Neuron (in vitro differentiated cells): Measurements from ENCODE around the gene SOHLH2.

ENCODE experiments used
- H2AFZ ChIP-seq: one replicate; pipeline ENCODE4 v1.6.1; 2013; ENCODE audit warnings: low read depth, mild to moderate bottlenecking, inconsistent platforms, low read length, moderate library complexity
- H3K27me3 ChIP-seq: one replicate; pipeline ENCODE4 v1.6.1; 2013; ENCODE audit warnings: low read length; ENCODE audit not compliant: insufficient read depth
- H3K36me3 ChIP-seq: one replicate; pipeline ENCODE4 v1.6.1; 2013; ENCODE audit warnings: low read length; ENCODE audit not compliant: insufficient read depth
- H3K4me1 ChIP-seq: one replicate; pipeline ENCODE4 v1.6.1; 2013; ENCODE audit warnings: low read length; ENCODE audit not compliant: insufficient read depth
- H3K4me3 ChIP-seq: 2 replicates; pipeline ENCODE4 v1.5.1; 2013; ENCODE audit warnings: mild to moderate bottlenecking, low read length, moderate library complexity
- H3K9me3 ChIP-seq: one replicate; pipeline ENCODE4 v1.6.1; 2013; ENCODE audit warnings: low read length

Gene SOHLH2

DNA sequence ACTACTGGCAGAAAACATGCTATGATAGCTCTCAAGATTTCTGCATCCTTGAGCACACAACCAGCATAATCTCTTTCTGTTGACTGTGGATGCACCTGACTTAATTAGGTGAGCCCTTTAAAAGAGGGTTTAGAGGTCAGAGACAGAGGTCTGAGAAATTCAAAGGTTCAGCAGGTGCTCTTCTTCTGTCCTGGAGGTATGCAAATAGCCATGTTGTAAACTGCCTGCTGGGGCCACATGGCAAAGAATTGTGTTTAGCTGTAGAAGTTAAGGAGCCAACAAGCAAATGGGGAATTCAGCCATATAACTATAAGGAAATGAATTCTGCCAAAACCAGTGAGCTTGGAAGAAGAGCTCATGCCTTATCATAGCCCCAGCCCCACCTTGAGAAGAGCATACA, 71.6 kb downstream of the SOHLH2 start:
- H3K9me3 ChIP-seq = no peaks in the 10 kb centered on the region
- H2AFZ ChIP-seq = no peak overlapping the region
- no peaks in the 10 kb centered on the region for H3K27me3 ChIP-seq
- H3K4me1 ChIP-seq = no peaks in the 10 kb centered on the region
- H3K4me3 ChIP-seq = no peak overlapping the region
- no peaks in the 10 kb centered on the region for H3K36me3 ChIP-seq

DNA sequence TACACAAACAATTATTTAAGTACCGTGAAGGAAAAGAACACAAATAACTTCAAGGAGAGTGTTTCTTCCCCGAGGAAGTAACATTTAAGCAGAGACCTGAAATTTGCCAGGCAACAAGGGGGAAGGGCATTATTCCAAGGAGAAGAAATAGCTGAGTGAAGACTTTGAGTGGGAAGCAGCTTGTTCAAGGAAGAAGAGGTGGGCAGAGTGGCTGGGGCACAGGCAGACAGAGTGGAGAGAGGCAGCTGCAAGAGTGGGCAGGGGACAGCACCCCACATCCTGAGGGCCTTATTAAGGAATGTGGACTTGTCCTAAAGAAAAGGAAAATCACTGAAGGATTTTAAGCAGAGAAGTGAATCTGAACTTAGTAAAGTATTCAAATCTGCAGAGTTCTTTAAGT, 78.5 kb downstream of the SOHLH2 start:
- Histone ChIP-seq H3K9me3 (no peaks in the 10 kb centered on the region), H3K4me3 (no peak overlapping the region), H3K27me3 (peaks cover 4% of the 10 kb centered on the region)

DNA sequence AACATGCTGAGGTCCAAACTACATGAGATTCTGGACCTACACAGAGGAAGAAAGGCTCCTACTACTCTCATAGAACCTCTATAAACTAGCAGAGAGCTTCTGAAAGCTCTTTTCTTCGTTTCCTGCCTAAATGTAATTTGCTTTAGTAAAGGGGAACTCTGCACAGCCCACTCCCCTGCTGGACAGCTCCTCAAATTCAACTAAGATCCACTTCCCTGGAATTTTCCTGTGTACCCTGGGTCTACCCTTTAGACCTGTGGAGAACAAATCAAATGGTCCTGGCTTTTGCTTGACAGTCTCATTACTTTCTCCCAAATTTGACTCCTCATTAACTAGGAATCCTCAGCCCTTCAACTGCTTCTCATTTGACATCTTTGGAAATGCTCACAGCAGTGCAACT, 79.7 kb downstream of the SOHLH2 start:
- H3K4me3 ChIP-seq = no peak overlapping the region
- no peak overlapping the region for H2AFZ ChIP-seq
- H3K4me1 ChIP-seq = peaks cover 6% of the 10 kb centered on the region
- H3K9me3 ChIP-seq = no peaks in the 10 kb centered on the region
- H3K27me3 ChIP-seq = peaks cover 4% of the 10 kb centered on the region
- H3K36me3 ChIP-seq = no peaks in the 10 kb centered on the region

More for the DNA sequence above, 78.5 kb downstream of the SOHLH2 start:
- Histone ChIP-seq H3K36me3 (no peaks in the 10 kb centered on the region), H3K4me1 (no peaks in the 10 kb centered on the region), H2AFZ (no peak overlapping the region)

DNA sequence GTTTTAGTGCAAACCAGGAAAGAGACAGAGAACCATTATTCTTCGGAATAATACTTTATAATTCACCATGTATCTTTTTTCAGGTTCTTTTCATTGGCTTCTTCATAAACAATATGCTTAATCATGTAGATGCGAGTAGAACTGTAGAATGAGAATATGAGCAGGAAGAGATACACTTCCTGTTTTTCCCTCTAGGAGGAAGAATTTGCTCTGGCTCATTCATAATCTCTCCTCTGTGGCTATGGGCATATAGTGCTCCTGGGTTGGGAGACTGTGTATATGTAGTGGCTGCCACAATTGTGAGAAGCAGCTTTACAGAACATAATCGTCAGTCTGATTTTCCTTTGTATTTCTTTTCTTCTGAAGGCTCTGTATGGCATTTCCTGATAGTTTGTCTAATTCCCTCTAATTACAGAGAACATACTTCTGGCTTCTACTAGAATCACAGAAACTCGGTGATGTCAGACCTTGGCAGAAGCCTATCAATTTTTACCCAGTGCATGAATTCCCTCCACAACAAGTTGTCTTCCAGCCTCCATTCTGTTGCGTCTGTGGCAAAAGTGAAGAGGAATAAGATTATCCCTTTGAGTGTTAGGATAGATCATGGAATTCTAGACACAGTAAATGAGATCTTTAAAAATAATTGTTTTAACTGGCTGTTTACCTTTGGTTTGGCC, 80.3 kb downstream of the SOHLH2 start:
- Histone ChIP-seq H3K4me1 (peaks cover 11% of the 10 kb centered on the region), H3K27me3 (peaks cover 4% of the 10 kb centered on the region), H3K9me3 (no peaks in the 10 kb centered on the region), H3K4me3 (no peak overlapping the region), H2AFZ (no peak overlapping the region), H3K36me3 (no peaks in the 10 kb centered on the region)

DNA sequence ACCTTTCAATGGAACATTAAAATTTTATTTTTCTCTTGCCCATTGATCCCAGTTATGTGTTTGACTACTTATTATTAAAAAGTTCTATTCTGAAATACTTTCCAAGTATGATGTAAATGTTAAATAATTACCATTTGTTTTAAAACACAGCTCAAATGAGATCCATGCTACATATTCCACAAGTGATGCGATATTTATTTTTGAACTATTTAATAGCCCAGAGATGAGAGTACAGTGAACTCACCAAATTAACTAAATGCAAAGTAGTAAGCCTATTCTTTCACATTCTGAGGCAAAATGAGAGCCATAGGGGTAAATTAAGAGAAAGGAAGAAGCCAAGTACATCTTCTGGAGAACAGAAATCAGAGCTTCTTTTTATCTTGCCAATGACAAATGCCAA, 82.0 kb downstream of the SOHLH2 start:
- no peak overlapping the region for H2AFZ ChIP-seq
- H3K9me3 ChIP-seq = no peaks in the 10 kb centered on the region
- H3K4me1 ChIP-seq = peaks cover 13% of the 10 kb centered on the region
- peaks cover 4% of the 10 kb centered on the region for H3K27me3 ChIP-seq
- H3K36me3 ChIP-seq = no peaks in the 10 kb centered on the region
- H3K4me3 ChIP-seq = no peak overlapping the region

DNA sequence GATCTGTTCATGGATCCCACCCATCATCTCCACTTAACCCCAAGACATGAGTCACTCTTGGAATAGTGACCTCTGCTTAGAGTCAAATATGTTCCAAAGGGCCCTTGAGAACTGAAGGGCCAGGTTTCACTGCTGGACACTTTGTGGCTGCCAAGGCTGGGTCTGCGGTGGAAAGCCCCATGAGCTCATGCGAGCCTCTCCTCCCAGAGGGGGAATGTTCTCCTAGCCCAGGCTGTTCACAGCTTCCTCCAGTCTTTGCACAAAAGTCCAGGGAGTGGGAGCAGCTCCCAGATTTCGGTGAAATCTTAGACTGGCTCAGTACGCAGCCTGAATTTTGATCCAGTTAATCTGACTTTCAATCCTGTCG, 82.4 kb downstream of the SOHLH2 start:
- peak overlapping the region; percentile 77 for H3K4me3 ChIP-seq
- H3K9me3 ChIP-seq = no peaks in the 10 kb centered on the region
- peak overlapping the region; percentile 67 for H2AFZ ChIP-seq
- H3K4me1 ChIP-seq = peaks cover 13% of the 10 kb centered on the region
- no peaks in the 10 kb centered on the region for H3K36me3 ChIP-seq
- H3K27me3 ChIP-seq = peaks cover 4% of the 10 kb centered on the region

DNA sequence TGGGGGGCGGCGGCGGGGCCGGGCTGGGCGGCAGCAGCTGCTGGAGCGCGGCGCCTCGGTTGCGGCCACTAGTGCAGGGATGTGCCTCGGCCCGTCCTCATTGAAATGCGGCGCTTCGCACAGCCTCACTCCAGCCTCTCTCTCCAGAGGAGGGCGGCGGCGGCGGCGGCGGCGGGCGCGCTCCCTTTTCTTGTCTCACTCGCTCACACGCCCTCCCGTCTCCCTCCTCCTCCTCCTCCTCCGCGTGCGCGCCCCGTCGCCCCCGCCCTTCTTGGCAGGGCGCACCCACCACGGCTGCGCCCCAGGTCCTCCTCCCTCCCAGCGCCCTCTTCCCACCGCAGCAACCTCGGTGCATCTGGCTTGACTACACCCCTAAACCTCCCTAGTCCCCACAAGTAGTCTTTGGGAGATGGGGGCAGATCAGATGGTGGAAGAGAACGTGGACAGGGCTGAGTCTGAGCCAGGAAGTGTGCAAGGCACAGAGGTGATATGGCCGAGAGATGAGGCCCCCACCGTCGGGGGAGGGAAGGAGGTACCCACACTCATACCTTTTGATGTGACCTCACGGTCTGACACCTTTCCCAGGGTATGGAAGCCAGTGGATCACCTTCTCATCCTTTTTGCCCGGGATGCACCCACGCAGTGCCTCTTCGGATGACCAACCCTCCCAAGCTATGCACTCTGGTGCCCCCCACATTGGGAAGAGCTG, 83.0 kb downstream of the SOHLH2 start, which contains the start of gene DCLK1:
Gene DCLK1, minus strand, starts transcription at position 161 of the 709 bp plus-strand sequence.
- Histone ChIP-seq H3K4me3 (peak within 1 kb of the TSS; percentile 77), H3K27me3 (peaks cover 4% of the 10 kb centered on the region), H3K36me3 (no peaks in the 10 kb centered on the region), H3K4me1 (peaks cover 13% of the 10 kb centered on the region), H2AFZ (peak within 1 kb of the TSS; percentile 67), H3K9me3 (no peaks in the 10 kb centered on the region)

DNA sequence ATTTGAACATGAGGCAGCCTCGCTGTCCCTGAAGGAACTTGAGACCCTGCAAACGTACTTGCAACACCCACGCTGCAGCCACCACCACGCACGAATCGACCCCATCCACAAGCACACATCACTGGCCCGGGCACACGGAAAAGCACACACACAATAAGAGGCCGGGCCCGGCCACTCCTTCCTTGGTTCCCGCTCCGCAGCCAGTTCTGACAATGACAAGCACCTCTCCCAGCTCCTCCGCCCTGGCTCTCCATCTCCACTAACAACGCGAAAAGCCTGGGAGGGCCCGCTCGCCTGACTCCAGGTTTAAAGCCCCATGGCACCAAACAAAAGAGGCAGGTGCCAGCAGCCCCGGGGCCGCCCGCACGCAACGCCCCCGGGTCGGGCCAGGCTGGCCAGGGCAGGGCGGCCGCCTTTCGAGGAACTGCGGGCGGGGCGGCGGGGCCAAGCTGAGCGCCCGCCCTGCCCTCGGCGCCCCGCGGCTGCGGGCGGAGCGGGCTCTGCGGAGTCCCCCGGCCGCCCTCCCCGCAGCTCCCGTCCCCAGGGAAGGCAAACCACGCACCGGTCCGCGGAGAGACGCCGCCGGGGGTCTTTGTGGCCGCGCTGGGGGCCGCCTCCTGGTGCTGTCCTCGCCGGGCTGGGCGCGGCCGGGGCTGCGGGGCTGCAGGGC, 83.7 kb downstream of the SOHLH2 start:
- Histone ChIP-seq H3K27me3 (peaks cover 4% of the 10 kb centered on the region), H3K4me3 (peak overlapping the region; percentile 77), H2AFZ (peak overlapping the region; percentile 67), H3K4me1 (peaks cover 13% of the 10 kb centered on the region), H3K9me3 (peaks cover 3% of the 10 kb centered on the region), H3K36me3 (peaks cover 5% of the 10 kb centered on the region)

DNA sequence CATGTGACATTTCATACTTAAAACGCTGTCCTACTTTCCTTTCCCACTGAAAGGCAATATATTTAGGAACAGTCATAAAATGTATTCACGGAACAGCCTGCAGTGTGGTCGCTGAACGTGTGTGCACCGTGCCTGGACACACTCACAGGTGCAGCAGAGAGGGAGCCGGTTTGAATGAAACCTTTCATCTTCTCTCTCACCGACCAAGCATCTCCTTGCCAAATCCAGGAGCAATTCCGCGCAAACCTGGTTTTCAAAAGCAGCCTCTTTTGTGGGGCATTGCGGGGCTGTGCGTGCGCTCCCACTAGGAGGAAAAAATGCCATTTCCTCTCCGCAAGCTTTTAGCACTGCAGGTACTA, 84.2 kb downstream of the SOHLH2 start:
- Histone ChIP-seq H3K27me3 (peaks cover 4% of the 10 kb centered on the region), H3K9me3 (peaks cover 5% of the 10 kb centered on the region)

DNA sequence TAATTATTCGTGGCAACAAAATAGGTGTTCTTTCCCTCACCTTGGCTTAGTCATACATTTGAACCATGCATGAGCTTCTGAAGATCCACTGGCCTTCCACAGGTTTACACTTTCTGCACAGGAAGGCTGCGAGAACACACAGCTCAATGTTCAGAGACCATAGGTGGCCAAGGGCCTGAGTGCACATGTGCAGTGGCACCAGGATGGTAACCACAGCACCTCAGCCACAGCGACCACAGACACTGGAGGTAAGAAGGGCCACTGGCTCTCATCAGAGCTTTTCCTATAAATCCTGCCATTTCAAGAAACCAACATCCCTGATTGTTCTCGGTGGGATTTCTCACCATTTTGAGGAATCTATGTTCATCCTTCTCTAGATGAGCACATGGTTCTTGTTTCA, 84.8 kb downstream of the SOHLH2 start:
- Histone ChIP-seq H2AFZ (no peak overlapping the region), H3K36me3 (peaks cover 15% of the 10 kb centered on the region), H3K9me3 (peaks cover 5% of the 10 kb centered on the region), H3K4me1 (peaks cover 13% of the 10 kb centered on the region), H3K27me3 (no peaks in the 10 kb centered on the region), H3K4me3 (peak overlapping the region; percentile 77)

More for the DNA sequence above, 84.2 kb downstream of the SOHLH2 start:
- peaks cover 10% of the 10 kb centered on the region for H3K36me3 ChIP-seq
- H2AFZ ChIP-seq = peak overlapping the region; percentile 67
- H3K4me3 ChIP-seq = peak overlapping the region; percentile 77
- peaks cover 13% of the 10 kb centered on the region for H3K4me1 ChIP-seq

DNA sequence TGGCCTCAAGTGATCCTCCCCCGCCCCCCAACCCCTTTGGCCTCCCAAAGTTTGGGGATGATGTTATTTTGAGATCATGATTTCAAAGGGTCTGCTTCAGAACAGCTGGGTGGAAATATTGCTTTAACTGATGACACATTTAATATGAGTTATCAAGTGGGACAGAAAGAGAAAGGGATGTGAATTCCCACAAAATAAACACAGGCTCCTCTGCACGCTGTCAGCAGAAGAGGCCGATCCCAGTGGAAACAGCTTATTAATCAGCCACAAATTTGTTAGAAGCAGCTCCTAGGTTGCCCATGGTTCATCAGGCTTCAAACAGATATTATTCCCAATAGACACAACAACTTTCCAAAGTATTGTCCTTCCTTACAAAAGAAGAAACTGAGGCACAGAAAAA, 87.9 kb downstream of the SOHLH2 start:
- no peak overlapping the region for H2AFZ ChIP-seq
- peaks cover 5% of the 10 kb centered on the region for H3K9me3 ChIP-seq
- H3K4me3 ChIP-seq = no peak overlapping the region
- peaks cover 13% of the 10 kb centered on the region for H3K4me1 ChIP-seq
- H3K27me3 ChIP-seq = no peaks in the 10 kb centered on the region
- H3K36me3 ChIP-seq = peaks cover 28% of the 10 kb centered on the region

DNA sequence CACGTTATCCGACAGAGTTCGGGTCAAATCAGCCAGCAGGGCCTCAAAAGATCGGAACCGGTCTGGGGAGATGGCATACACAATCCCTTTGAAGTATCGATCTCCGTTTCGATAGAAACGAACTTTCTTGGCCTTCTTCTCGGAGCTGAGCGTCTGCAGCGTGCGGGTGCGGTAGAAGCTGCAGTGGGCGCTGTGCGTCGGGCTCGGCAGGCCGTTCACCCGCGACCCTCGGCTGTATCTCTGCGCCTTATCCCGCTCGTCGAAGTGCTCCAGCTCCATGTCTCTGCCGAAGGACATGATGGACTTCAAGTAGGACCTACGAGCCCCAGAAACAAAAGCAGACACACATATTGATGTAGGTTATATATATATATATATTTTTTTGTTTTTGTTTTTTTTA, 88.5 kb downstream of the SOHLH2 start:
- Histone ChIP-seq H2AFZ (no peak overlapping the region), H3K4me3 (no peak overlapping the region), H3K4me1 (peaks cover 13% of the 10 kb centered on the region), H3K27me3 (no peaks in the 10 kb centered on the region), H3K9me3 (peaks cover 5% of the 10 kb centered on the region), H3K36me3 (peaks cover 32% of the 10 kb centered on the region)

DNA sequence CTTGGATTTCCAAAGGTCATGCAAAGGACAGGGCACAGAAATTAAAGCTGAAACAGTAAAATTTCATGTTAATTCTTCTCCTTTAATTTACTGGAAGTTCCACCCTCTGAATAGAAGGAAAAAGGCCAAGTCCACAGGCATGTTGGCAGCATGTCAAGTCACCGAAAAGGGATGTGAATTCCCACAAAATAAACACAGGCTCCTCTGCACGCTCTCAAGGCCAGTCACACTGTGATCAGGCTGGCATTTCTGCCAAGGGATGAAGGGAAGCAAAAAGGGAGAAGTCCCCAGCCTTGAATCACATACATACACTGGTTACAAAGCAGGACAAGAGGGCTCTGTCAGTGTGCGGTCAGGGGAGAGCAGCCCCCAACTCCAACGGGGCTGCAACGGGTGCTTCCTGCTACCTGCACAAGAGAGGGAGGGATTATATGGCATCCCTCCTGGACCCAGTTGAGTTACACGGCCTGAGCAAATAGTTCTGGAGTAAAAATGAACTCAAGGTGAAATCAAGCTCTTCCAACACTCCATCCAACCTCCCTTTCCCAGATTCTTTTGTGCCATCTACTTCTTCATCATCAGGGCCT, 90.0 kb downstream of the SOHLH2 start:
- Histone ChIP-seq H3K36me3 (peaks cover 36% of the 10 kb centered on the region), H3K27me3 (no peaks in the 10 kb centered on the region), H3K4me3 (no peak overlapping the region), H2AFZ (no peak overlapping the region), H3K9me3 (peaks cover 5% of the 10 kb centered on the region), H3K4me1 (peaks cover 5% of the 10 kb centered on the region)
